Measurements from ENCODE around the gene PPFIBP2.

The PPFIBP2 gene

GRCh38 chr11:7524462-7525235 lies 10.8 kb downstream of the PPFIBP2 start:
- no peak for DNase-seq (ENCODE audit: low spot score)

GRCh38 chr11:7525424-7525823 lies 11.6 kb downstream of the PPFIBP2 start:
- no peak for DNase-seq (ENCODE audit: low spot score)

GRCh38 chr11:7527029-7527428 lies 13.2 kb downstream of the PPFIBP2 start:
- no peak for DNase-seq (ENCODE audit: low spot score)

GRCh38 chr11:7528514-7529049 lies 14.8 kb downstream of the PPFIBP2 start:
- DNase-seq (ENCODE audit: low spot score): no peak

GRCh38 chr11:7530013-7530640 lies 16.3 kb downstream of the PPFIBP2 start:
- DNase-seq (ENCODE audit: low spot score): no peak

GRCh38 chr11:7531011-7531410 lies 17.2 kb downstream of the PPFIBP2 start:
- no peak for DNase-seq (ENCODE audit: low spot score)

GRCh38 chr11:7532405-7533145 lies 18.8 kb downstream of the PPFIBP2 start:
- no peak for DNase-seq (ENCODE audit: low spot score)

GRCh38 chr11:7533199-7534041 lies 19.6 kb downstream of the PPFIBP2 start:
- DNase-seq (ENCODE audit: low spot score): no peak

GRCh38 chr11:7534042-7534378 lies 20.2 kb downstream of the PPFIBP2 start:
- no peak for DNase-seq (ENCODE audit: low spot score)

- no peak for DNase-seq (ENCODE audit: low spot score)
Measured at GRCh38 chr11:7536100-7536499, 22.3 kb downstream of the PPFIBP2 start.

- DNase-seq (ENCODE audit: low spot score): no peak
Measured at GRCh38 chr11:7537265-7537664, 23.5 kb downstream of the PPFIBP2 start.

- DNase-seq (ENCODE audit: low spot score): no peak
Measured at GRCh38 chr11:7538031-7538430, 24.2 kb downstream of the PPFIBP2 start.

GRCh38 chr11:7538466-7539454 lies 25.0 kb downstream of the PPFIBP2 start:
- no peak for DNase-seq (ENCODE audit: low spot score)

GRCh38 chr11:7540830-7541555 lies 27.2 kb downstream of the PPFIBP2 start:
- no peak for DNase-seq (ENCODE audit: low spot score)

- no peak for DNase-seq (ENCODE audit: low spot score)
Measured at GRCh38 chr11:7543302-7543701, 29.5 kb downstream of the PPFIBP2 start.

GRCh38 chr11:7544021-7544420 lies 30.2 kb downstream of the PPFIBP2 start:
- no peak for DNase-seq (ENCODE audit: low spot score)

GRCh38 chr11:7545611-7546010 lies 31.8 kb downstream of the PPFIBP2 start:
- no peak for DNase-seq (ENCODE audit: low spot score)

- no peak for DNase-seq (ENCODE audit: low spot score)
Measured at GRCh38 chr11:7546324-7546791, 32.6 kb downstream of the PPFIBP2 start.

- DNase-seq (ENCODE audit: low spot score): no peak
Measured at GRCh38 chr11:7547687-7548086, 33.9 kb downstream of the PPFIBP2 start.

Data from SK-N-DZ (cell line).